ENCODE measurements around the gene CAMTA1. TPM values are rescaled to one million over a fixed set of nuclear protein-coding genes. Genes with fewer than 3 reads are reported as not detected.

Gene CAMTA1
- total and polyA plus RNA-seq, 9 of the 15 experiments (the other 6 are each of a cell fraction or from before 2014, with no cell fraction given) = 43.9 to 161 (median 65.9) TPM

- ChIA-PET CTCF (ENCODE audit: low intra/inter-chr PET ratio) (no interaction called here), POLR2A (no interaction called here)
- Histone ChIP-seq H3K36me3 (ENCODE audit: control insufficient read depth, insufficient read depth, low read length) (no peaks in the 10 kb centered on the region), H3K9ac (ENCODE audit: insufficient read depth in 1 of 2, low read depth in 2 of 2, low read length in 2 of 2) (no peak overlapping the region), H3K79me2 (ENCODE audit: control insufficient read depth, insufficient read depth, low read length) (no peaks in the 10 kb centered on the region), H3K27ac (ENCODE audit: extremely low read depth, low read depth, low read length) (no peak overlapping the region), H2AFZ (ENCODE audit: low read depth, low read length) (no peak overlapping the region), H3K9me3 (replicated peaks; ENCODE audit: control insufficient read depth, insufficient read depth, low read depth, low read length) (no peaks in the 10 kb centered on the region), H3K4me3 (no peak overlapping the region), H3K4me1 (replicated peaks in 1 of 2; ENCODE audit: control insufficient read depth in 2 of 2, insufficient read depth in 2 of 2, low read length in 2 of 2) (no peaks in the 10 kb centered on the region), H3K27me3 (ENCODE audit: control insufficient read depth in 2 of 2, insufficient read depth in 2 of 2, low read length in 2 of 2) (peaks cover 2 to 24% of the 10 kb centered on the region in 2 experiments; a peak in 4 of 5 replicates), H3K4me2 (ENCODE audit: insufficient read depth, low read length) (no peak overlapping the region), H3K9me1 (ENCODE audit: control insufficient read depth, insufficient read depth, low read length) (no peaks in the 10 kb centered on the region), H4K20me1 (replicated peaks; ENCODE audit: control insufficient read depth, insufficient read depth, low read length) (no peaks in the 10 kb centered on the region)
- DNase-seq (ENCODE audit: extremely low read depth in 1 of 4, low spot score in 3 of 4) = no peak
- WGBS (ENCODE audit: insufficient coverage, low coverage, missing lambda C conversion rate) = under 1% methylated on average over 10 of the region's 10 CpGs
- intact Hi-C loops (cut with micrococcal nuclease) = no loop called here
- no peak for ATAC-seq
- in situ Hi-C loops (cut with MboI) = no loop called here
- no TSS peak for BruUV-seq (replicated peaks)
- FAIRE-seq = no peak
- TF ChIP-seq HDAC2 (IDR thresholded peaks at IDR 0.05) = no peak
- no peak for TF ChIP-seq DIDO1 (tag; IDR thresholded peaks at IDR 0.05; ENCODE audit: low read depth)
- no peak for TF ChIP-seq ZNF41 (CRISPR knock-in tag; conservative IDR thresholded peaks at IDR 0.05)
- no peak for TF ChIP-seq PBX2 (CRISPR knock-in tag; IDR thresholded peaks at IDR 0.05; ENCODE audit: low read depth)
- TF ChIP-seq PBX2 (tag; conservative IDR thresholded peaks at IDR 0.05; ENCODE audit: low read depth) = no peak
- TF ChIP-seq NR1H2 (CRISPR knock-in tag; IDR thresholded peaks at IDR 0.05) = no peak
- no peak for TF ChIP-seq SAFB2 (IDR thresholded peaks at IDR 0.05; ENCODE audit: borderline replicate concordance, low read depth, low read length, severe bottlenecking)
- TF ChIP-seq IRF2 (CRISPR knock-in tag; IDR thresholded peaks at IDR 0.05) = no peak
- TF ChIP-seq ZNF324 (CRISPR knock-in tag; IDR thresholded peaks at IDR 0.05) = no peak
- TF ChIP-seq ETV1 (tag; conservative IDR thresholded peaks at IDR 0.05; ENCODE audit: low read depth) = no peak
- no peak for TF ChIP-seq BCL6 (CRISPR knock-in tag; IDR thresholded peaks at IDR 0.05)
- TF ChIP-seq RBM39 (optimal IDR thresholded peaks at IDR 0.05; ENCODE audit: low read depth, low read length) = no peak
- no peak for TF ChIP-seq ZNF766 (CRISPR knock-in tag; conservative IDR thresholded peaks at IDR 0.05)
- TF ChIP-seq RUNX1 (IDR thresholded peaks at IDR 0.05; ENCODE audit: low read depth) = no peak
- TF ChIP-seq ZNF347 (CRISPR knock-in tag; IDR thresholded peaks at IDR 0.05; ENCODE audit: low read depth) = no peak
- TF ChIP-seq NR2C1 (IDR thresholded peaks at IDR 0.05) = no peak
- TF ChIP-seq NR2C1 (tag; IDR thresholded peaks at IDR 0.05) = no peak
- TF ChIP-seq E4F1 (CRISPR knock-in tag; IDR thresholded peaks at IDR 0.05; ENCODE audit: borderline replicate concordance) = no peak
Measured at GRCh38 chr1:7192453-7192852, 407.2 kb downstream of the CAMTA1 start.
